ENCODE results near the gene GPC4.
"Not testable (repeated sequence)": the region's sequence is repeated elsewhere in the genome, so short reads cannot be mapped to it uniquely, and the experiment has no call there.

Gene GPC4

GRCh38 chrX:133305348-133305747 lies 109.9 kb downstream of the GPC4 start:
- DNase-seq (ENCODE audit: low spot score): no peak

- no peak for DNase-seq (ENCODE audit: low spot score)
Measured at GRCh38 chrX:133302775-133303445, 112.4 kb downstream of the GPC4 start.

- DNase-seq (ENCODE audit: low spot score): no peak
Measured at GRCh38 chrX:133300591-133300990, 114.7 kb downstream of the GPC4 start.

GRCh38 chrX:133297284-133297683 lies 118.0 kb downstream of the GPC4 start:
- DNase-seq (ENCODE audit: low spot score): no peak

GRCh38 chrX:133294126-133294525 lies 121.2 kb downstream of the GPC4 start:
- no peak for DNase-seq (ENCODE audit: low spot score)

- DNase-seq (ENCODE audit: low spot score): no peak
Measured at GRCh38 chrX:133290076-133290475, 125.2 kb downstream of the GPC4 start.

GRCh38 chrX:133287860-133288259 lies 127.4 kb downstream of the GPC4 start:
- DNase-seq (ENCODE audit: low spot score): no peak

GRCh38 chrX:133285341-133285740 lies 129.9 kb downstream of the GPC4 start:
- DNase-seq (ENCODE audit: low spot score): no peak

GRCh38 chrX:133279112-133279730 lies 136.1 kb downstream of the GPC4 start:
- DNase-seq (ENCODE audit: low spot score): not testable (repeated sequence)

- DNase-seq (ENCODE audit: low spot score): no peak
Measured at GRCh38 chrX:133273180-133273579, 142.1 kb downstream of the GPC4 start.

- no peak for DNase-seq (ENCODE audit: low spot score)
Measured at GRCh38 chrX:133269168-133269567, 146.1 kb downstream of the GPC4 start.

- no peak for DNase-seq (ENCODE audit: low spot score)
Measured at GRCh38 chrX:133267621-133268020, 147.7 kb downstream of the GPC4 start.

GRCh38 chrX:133265331-133265730 lies 150.0 kb downstream of the GPC4 start:
- DNase-seq (ENCODE audit: low spot score): no peak

GRCh38 chrX:133258481-133258880 lies 156.8 kb downstream of the GPC4 start:
- no peak for DNase-seq (ENCODE audit: low spot score)

- no peak for DNase-seq (ENCODE audit: low spot score)
Measured at GRCh38 chrX:133254666-133255065, 160.6 kb downstream of the GPC4 start.

- DNase-seq (ENCODE audit: low spot score): no peak
Measured at GRCh38 chrX:133251204-133251603, 164.1 kb downstream of the GPC4 start.

- DNase-seq (ENCODE audit: low spot score): no peak
Measured at GRCh38 chrX:133250184-133251100, 164.8 kb downstream of the GPC4 start.
